Adrenal gland (tissue), 12 donors: ENCODE data around the gene SPHKAP. TPM values are rescaled to one million over a fixed set of nuclear protein-coding genes. Genes with fewer than 3 reads are reported as not detected.

Experiments used
- DNase-seq, 7 donors: peaks; one replicate each; pipeline ENCODE4 v3.0.0-alpha.2; 2019 to 2020
- H3K27ac ChIP-seq, 5 donors: fragments of 200-600 bp; sonication (generic) in 4 of 5; 1 replicate in 3 of 5; 2 replicates in 2 of 5; pipeline versions ENCODE4 v1.5.1 to v1.8.0; 2016 to 2020; ENCODE audit warnings: mild to moderate bottlenecking in 1 of 5
- H3K27me3 ChIP-seq: fragments of 200-600 bp; 2 replicates; pipeline ENCODE4 v1.8.0; 2021
- H3K36me3 ChIP-seq, 2 donors: fragments of 200-600 bp; replicated peaks in 1 of 2; 1 replicate in 1 of 2; 2 replicates in 1 of 2; pipeline versions ENCODE4 v1.5.1 to v1.8.0; 2018 to 2022
- H3K4me1 ChIP-seq, 2 donors: fragments of 200-600 bp; replicated peaks in 1 of 2; 1 replicate in 1 of 2; 2 replicates in 1 of 2; pipeline versions ENCODE4 v1.5.1 to v1.8.0; 2018 to 2021
- H3K4me3 ChIP-seq, 4 donors: fragments of 200-600 bp; sonication (generic) in 3 of 4; one replicate each; pipeline ENCODE4 v1.5.1; 2016 to 2018
- H3K9me3 ChIP-seq, 3 donors: fragments of 200-600 bp; sonication (generic) in 1 of 3; replicated peaks in 1 of 3; 1 replicate in 2 of 3; 2 replicates in 1 of 3; pipeline versions ENCODE4 v1.5.1 to v1.8.0; 2016 to 2021
- CTCF ChIP-seq, 6 experiments: fragments of 450-650 bp in 4 of 6; fragments of 200-600 bp in 2 of 6; sonication (generic) in 1 of 6; IDR thresholded peaks; 1 replicate in 5 of 6; 2 replicates in 1 of 6; pipeline versions ENCODE4 v1.5.1 to v1.8.0; 2016 to 2021; ENCODE audit warnings: antibody characterized with exemption in 6 of 6, mild to moderate bottlenecking in 2 of 6, moderate library complexity in 1 of 6
- POLR2A ChIP-seq, 2 donors: fragments of 450-650 bp; IDR thresholded peaks; one replicate each; pipeline ENCODE4 v1.6.1; 2017; ENCODE audit warnings: antibody characterized with exemption in 2 of 2, mild to moderate bottlenecking in 2 of 2, moderate library complexity in 1 of 2
- WGBS, 4 donors: extraction: QIAGEN DNeasy Blood & Tissue Kit in 2 of 4; methylation state at CpG; one replicate each; pipeline versions ENCODE4 v1.1.5 to v1.1.7; 2013 to 2017; 5-methylcytosine and 5-hydroxymethylcytosine counted together
- intact Hi-C, 2 donors: fragments of 100-400 bp; cut with DNase I; formaldehyde crosslinking; loops; one replicate each; pipeline versions ENCODE4 v1.14.1 to v1.15.0; 2022 to 2023
- polyA plus RNA-seq, 3 donors: library from polyadenylated mRNA; stranded (reverse); fragments of 200-250 nt in 2 of 3; fragments of 350-450 nt in 1 of 3; fragmentation: Illumina TruSeq in 1 of 3; extraction: RNeasy Lipid Tissue Mini Kit (QIAGEN cat#74804) in 1 of 3; gene quantifications; one replicate each; pipeline ENCODE4 v1.2.3, GENCODE V29; 2013 to 2014
- total RNA-seq, 9 donors: library from RNA; depleted of rRNA in 4 of 9; stranded (reverse); fragments of >200 nt in 4 of 9; fragments of 120-200 nt in 1 of 9; fragmentation: NEBNext Ultra II Directional in 1 of 9; extraction: Animal tissue kit (Norgen Biotek cat#: 25700) in 1 of 9; gene quantifications; one replicate each; pipeline versions ENCODE4 v1.1.0 to v1.2.4, GENCODE V29; 2013 to 2023
- donor health status: healthy with polysubstance abuse.
- donor health status: Bipolar disorder and iron deficiency.
- donor health status: DM: yes; HTN: yes; CAD: no.
- donor health status: DM: no; HTN: no; CAD: no.
- donor health status: DM: no; HTN: no; CAD: no.
- donor health status: DM: yes; HTN: yes; CAD: no.

SPHKAP gene
- total and polyA plus RNA-seq, 12 donors = under 0.01 to 0.17 (median 0.06) TPM; not detected in 8

- H3K36me3 ChIP-seq = no peaks in the 10 kb centered on the region
- no peak for DNase-seq
- 76 to 79% (median 76%) methylated on average over 8 of the region's 8 CpGs for WGBS, 4 donors
- H3K27me3 ChIP-seq = no peaks in the 10 kb centered on the region
- H3K9me3 ChIP-seq = no peaks in the 10 kb centered on the region
- no peak overlapping the region for H3K27ac ChIP-seq
- H3K4me1 ChIP-seq = no peaks in the 10 kb centered on the region
- intact Hi-C loops = no loop called here
- no peak overlapping the region for H3K4me3 ChIP-seq
- TF ChIP-seq POLR2A (IDR thresholded peaks at IDR 0.05) = no peak
- TF ChIP-seq CTCF (IDR thresholded peaks at IDR 0.05) = no peak
Observed at GRCh38 chr2:228131833-228132232, 49.7 kb downstream of the SPHKAP start.

GRCh38 chr2:228126401-228126800 lies 55.1 kb downstream of the SPHKAP start:
- Histone ChIP-seq H3K4me1 (no peaks in the 10 kb centered on the region), H3K36me3 (no peaks in the 10 kb centered on the region), H3K27me3 (no peaks in the 10 kb centered on the region), H3K9me3 (no peaks in the 10 kb centered on the region), H3K27ac (no peak overlapping the region), H3K4me3 (no peak overlapping the region)
- intact Hi-C loops = no loop called here
- TF ChIP-seq POLR2A (IDR thresholded peaks at IDR 0.05) (no peak), CTCF (IDR thresholded peaks at IDR 0.05) (no peak)
- DNase-seq = no peak
- WGBS, 4 donors = 27 to 86% (median 56%) methylated on average over 1 of the region's 1 CpG

GRCh38 chr2:228118940-228119339 lies 62.5 kb downstream of the SPHKAP start:
- Histone ChIP-seq H3K27me3 (no peaks in the 10 kb centered on the region), H3K36me3 (no peaks in the 10 kb centered on the region), H3K9me3 (no peaks in the 10 kb centered on the region), H3K4me1 (no peaks in the 10 kb centered on the region), H3K27ac (no peak overlapping the region), H3K4me3 (no peak overlapping the region)
- TF ChIP-seq POLR2A (IDR thresholded peaks at IDR 0.05) = no peak
- TF ChIP-seq CTCF (IDR thresholded peaks at IDR 0.05) = no peak
- no peak for DNase-seq
- 10 to 18% (median 13%) methylated on average over 2 of the region's 2 CpGs for WGBS, 4 donors
- intact Hi-C loops = no loop called here

GRCh38 chr2:228107846-228108245 lies 73.6 kb downstream of the SPHKAP start:
- no peak for DNase-seq
- no peaks in the 10 kb centered on the region for H3K4me1 ChIP-seq
- 68 to 81% (median 72%) methylated on average over 2 of the region's 2 CpGs for WGBS, 4 donors
- intact Hi-C loops = no loop called here
- no peaks in the 10 kb centered on the region for H3K36me3 ChIP-seq
- TF ChIP-seq POLR2A (IDR thresholded peaks at IDR 0.05) (no peak), CTCF (IDR thresholded peaks at IDR 0.05) (no peak)
- H3K9me3 ChIP-seq = no peaks in the 10 kb centered on the region
- no peak overlapping the region for H3K4me3 ChIP-seq
- H3K27me3 ChIP-seq = peaks cover 3% of the 10 kb centered on the region
- no peak overlapping the region for H3K27ac ChIP-seq
